Activated CD4-positive, alpha-beta T cell treated with anti-CD3 and anti-CD28 coated beads, Interleukin-2, amount 10 ng/mL, durations not matched to agents 24 days and 14 days (primary cell): ENCODE data around the gene AHDC1. TPM values are rescaled to one million over a fixed set of nuclear protein-coding genes. Genes with fewer than 3 reads are reported as not detected.

Source experiments
- DNase-seq: peaks from one replicate; pipeline ENCODE4 v3.0.0; 2022
- H3K27ac Mint-ChIP-seq: one replicate; pipeline ENCODE4 v1.8.0; 2022; ENCODE audit warnings: mild to moderate bottlenecking, mixed read lengths
- H3K27me3 Mint-ChIP-seq: one replicate; pipeline ENCODE4 v1.8.0; 2022; ENCODE audit warnings: mixed read lengths
- H3K36me3 Mint-ChIP-seq: one replicate; pipeline ENCODE4 v1.8.0; 2022; ENCODE audit warnings: low read depth, mild to moderate bottlenecking, mixed read lengths
- H3K4me1 Mint-ChIP-seq: one replicate; pipeline ENCODE4 v1.8.0; 2021; ENCODE audit warnings: mixed read lengths
- H3K4me3 Mint-ChIP-seq: one replicate; pipeline ENCODE4 v1.8.0; 2022; ENCODE audit warnings: mild to moderate bottlenecking, moderate library complexity, mixed read lengths
- H3K9me3 Mint-ChIP-seq: one replicate; pipeline ENCODE4 v1.8.0; 2021; ENCODE audit warnings: mixed read lengths
- intact Hi-C: fragments of 100-400 bp; cut with micrococcal nuclease; formaldehyde crosslinking; loops from one replicate; pipeline ENCODE4 v1.15.1; 2023
- total RNA-seq: library from RNA; stranded (reverse); gene quantifications from 2 replicates; pipeline ENCODE4 v1.2.3, GENCODE V29; 2022

Gene AHDC1
- total RNA-seq, 1 donor from 2014 or later, result 33.9 TPM

- Mint-ChIP-seq H3K4me1 (peaks cover 64% of the 10 kb centered on the region), H3K36me3 (peaks cover 5% of the 10 kb centered on the region), H3K27ac (peak overlapping the region; percentile 87), H3K27me3 (no peaks in the 10 kb centered on the region), H3K9me3 (no peaks in the 10 kb centered on the region), H3K4me3 (peak overlapping the region; percentile 82)
- intact Hi-C loops, result no loop called here
- peak; percentile 90 for DNase-seq
Measured at GRCh38 chr1:27525296-27526272, 78.4 kb downstream of the AHDC1 start.

- H3K36me3 Mint-ChIP-seq, result peaks cover 4% of the 10 kb centered on the region
Measured at GRCh38 chr1:27523337-27524020, 80.5 kb downstream of the AHDC1 start.

DNA sequence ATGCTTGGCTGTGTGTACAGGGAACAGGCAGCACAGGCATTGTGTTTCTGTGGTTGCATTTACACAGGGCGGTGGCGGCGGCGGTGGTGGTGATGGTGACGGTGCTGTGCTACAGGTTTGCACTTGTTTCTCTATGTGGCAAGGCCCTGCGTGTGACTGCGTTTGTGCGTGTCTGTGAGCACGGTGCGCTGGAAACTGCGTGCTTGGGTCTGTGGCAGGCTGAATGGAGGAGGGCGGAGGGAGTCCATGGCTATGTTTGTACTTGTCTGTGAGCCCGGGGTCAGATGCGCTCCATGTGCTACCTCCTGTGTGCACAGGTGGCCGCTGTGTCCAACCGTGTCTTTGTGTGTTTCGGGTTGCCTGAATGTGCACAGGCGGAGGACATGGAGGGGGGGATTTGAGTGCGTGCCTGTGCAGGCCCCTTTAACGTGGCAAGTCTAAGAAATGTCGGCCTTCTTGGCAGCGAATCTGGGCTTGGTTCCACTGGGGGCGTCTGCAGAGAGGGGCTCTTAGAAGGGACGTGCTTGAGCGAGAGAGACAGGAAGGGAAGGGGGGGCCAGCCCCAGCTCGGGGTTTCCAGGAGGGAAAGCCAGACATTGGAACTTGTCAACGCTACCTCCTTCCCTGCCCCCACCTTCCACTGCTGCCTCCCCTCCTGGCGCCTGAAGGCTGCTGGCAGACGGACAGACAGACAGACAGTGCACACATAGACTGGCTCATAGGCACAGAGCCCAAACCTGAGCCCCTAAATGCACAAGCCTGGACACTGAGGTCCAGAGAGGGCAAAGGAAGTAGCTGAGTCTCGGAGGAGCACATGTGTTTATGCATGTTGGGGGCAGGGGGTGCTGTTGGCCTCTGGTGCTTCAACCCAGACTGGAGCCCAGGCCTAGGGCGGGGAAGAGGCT is 81.3 kb downstream of the AHDC1 start:
- no peaks in the 10 kb centered on the region for H3K9me3 Mint-ChIP-seq
- H3K27ac Mint-ChIP-seq, result peak overlapping the region; percentile 96
- H3K36me3 Mint-ChIP-seq, result peaks cover 4% of the 10 kb centered on the region
- intact Hi-C loops, result loop anchor here (1.0 to 5.0 kb wide), 8 partner anchors 32 to 138 kb away; partner anchors contain the start of genes AHDC1 and WASF2
- H3K4me3 Mint-ChIP-seq, result peak overlapping the region; percentile 84
- H3K4me1 Mint-ChIP-seq, result peaks cover 66% of the 10 kb centered on the region
- peak; percentile 91 for DNase-seq
- H3K27me3 Mint-ChIP-seq, result no peaks in the 10 kb centered on the region

More at GRCh38 chr1:27523337-27524020, 80.5 kb downstream of the AHDC1 start:
- Mint-ChIP-seq H3K4me1 (peaks cover 63% of the 10 kb centered on the region), H3K27ac (peak overlapping the region; percentile 96), H3K4me3 (peak overlapping the region; percentile 84), H3K9me3 (no peaks in the 10 kb centered on the region), H3K27me3 (no peaks in the 10 kb centered on the region)
- peak; percentile 65 for DNase-seq
- intact Hi-C loops, result loop anchor here (2.0 to 5.0 kb wide), 7 partner anchors 34 to 137 kb away; partner anchors contain the start of gene AHDC1

DNA sequence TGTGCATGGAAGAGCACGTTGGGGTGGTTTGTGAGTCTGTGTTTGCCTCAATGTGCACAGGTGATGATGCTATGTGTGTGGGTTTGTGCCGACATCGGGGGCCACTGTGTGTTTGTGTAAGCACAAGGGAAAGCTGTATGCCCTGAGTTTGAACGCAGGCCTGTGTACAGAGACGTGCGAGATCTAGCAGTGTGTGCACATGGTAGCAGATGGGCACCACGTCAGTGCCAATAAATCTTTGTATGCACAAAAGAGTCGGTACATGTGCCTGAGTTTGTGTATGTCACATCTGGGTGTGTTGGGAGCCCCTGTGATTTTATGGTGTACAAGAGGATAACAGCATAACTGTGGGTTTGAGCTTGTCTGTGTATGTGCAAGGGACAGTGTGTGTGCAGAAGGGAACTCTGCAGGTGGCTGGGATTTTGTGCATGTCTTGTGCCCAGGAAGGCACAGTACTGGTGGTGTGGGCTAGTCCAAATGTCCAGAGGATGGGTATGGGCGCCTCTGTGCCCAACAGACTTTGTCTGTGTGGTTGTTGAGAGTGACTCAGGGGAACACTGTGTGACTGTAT is 82.0 kb downstream of the AHDC1 start:
- no peaks in the 10 kb centered on the region for H3K27me3 Mint-ChIP-seq
- H3K9me3 Mint-ChIP-seq, result no peaks in the 10 kb centered on the region
- intact Hi-C loops, result loop anchor here (1.0 to 5.0 kb wide), 8 partner anchors 32 to 139 kb away; partner anchors contain the start of genes AHDC1 and WASF2
- peak overlapping the region; percentile 96 for H3K27ac Mint-ChIP-seq
- peak overlapping the region; percentile 84 for H3K4me3 Mint-ChIP-seq
- no peak for DNase-seq
- peaks cover 4% of the 10 kb centered on the region for H3K36me3 Mint-ChIP-seq
- peaks cover 67% of the 10 kb centered on the region for H3K4me1 Mint-ChIP-seq

- no peaks in the 10 kb centered on the region for H3K9me3 Mint-ChIP-seq
- peaks cover under 1% of the 10 kb centered on the region for H3K36me3 Mint-ChIP-seq
- intact Hi-C loops, result loop anchor here (5.0 kb wide), 2 partner anchors 36 to 74 kb away; no protein-coding TSS in a partner anchor
- no peaks in the 10 kb centered on the region for H3K27me3 Mint-ChIP-seq
- H3K27ac Mint-ChIP-seq, result peak overlapping the region; percentile 96
- H3K4me1 Mint-ChIP-seq, result peaks cover 62% of the 10 kb centered on the region
- H3K4me3 Mint-ChIP-seq, result peak overlapping the region; percentile 84
- peak; percentile 77 for DNase-seq
Measured at GRCh38 chr1:27521336-27521831, 82.6 kb downstream of the AHDC1 start.

GRCh38 chr1:27520651-27521050 is 83.3 kb downstream of the AHDC1 start:
- no peak for DNase-seq
- intact Hi-C loops, result loop anchor here (5.0 kb wide), 2 partner anchors 37 to 73 kb away; no protein-coding TSS in a partner anchor
- Mint-ChIP-seq H3K36me3 (no peaks in the 10 kb centered on the region), H3K4me3 (peak overlapping the region; percentile 28), H3K9me3 (no peaks in the 10 kb centered on the region), H3K27ac (peak overlapping the region; percentile 96), H3K4me1 (peaks cover 55% of the 10 kb centered on the region), H3K27me3 (no peaks in the 10 kb centered on the region)

DNA sequence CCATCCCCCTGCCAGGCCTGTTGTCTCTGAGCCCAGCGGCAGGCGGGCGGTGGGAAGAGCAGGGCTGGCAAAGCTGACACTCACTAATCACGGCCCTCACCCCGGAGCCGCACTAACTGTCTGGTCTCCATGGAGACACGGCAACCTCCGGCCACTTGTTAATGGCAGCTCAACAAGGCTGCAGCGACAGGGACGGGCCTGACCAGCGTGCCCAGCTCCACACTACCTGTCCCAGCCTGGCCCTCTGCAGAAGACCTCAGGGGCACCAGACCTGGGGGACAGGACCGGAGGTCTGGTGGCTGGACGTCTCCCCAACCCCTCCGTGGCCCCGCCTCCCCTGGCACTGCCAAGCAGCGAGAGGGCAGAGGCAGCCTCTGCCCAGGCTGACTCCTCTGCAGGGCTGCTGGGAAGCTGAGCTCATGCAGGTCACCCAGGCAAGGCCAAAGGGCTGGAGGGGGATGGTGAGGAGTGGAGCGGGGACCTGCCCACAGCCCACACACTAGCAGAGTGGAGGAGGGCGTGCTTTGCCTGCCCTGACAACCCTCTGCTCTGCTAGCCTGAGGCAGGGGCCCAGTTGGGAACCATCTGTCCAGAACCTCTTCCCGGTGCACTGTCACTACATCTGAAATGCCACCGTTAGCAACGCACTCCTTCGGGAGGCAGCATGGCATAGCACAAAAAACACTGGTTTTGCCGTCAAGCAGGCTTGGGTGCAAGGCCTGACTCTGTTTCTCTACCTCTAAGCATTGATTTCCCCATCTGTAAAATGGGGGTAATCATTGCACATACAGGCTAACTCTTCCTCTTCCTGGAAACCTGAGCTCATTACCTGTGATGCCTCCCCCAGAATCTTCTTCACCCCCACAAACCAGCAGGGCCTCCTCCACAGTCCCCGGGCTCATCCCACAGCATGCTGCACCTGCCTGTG is 84.3 kb downstream of the AHDC1 start:
- Mint-ChIP-seq H3K36me3 (no peaks in the 10 kb centered on the region), H3K9me3 (no peaks in the 10 kb centered on the region), H3K4me1 (peaks cover 51% of the 10 kb centered on the region), H3K27ac (peak overlapping the region; percentile 0), H3K4me3 (no peak overlapping the region), H3K27me3 (no peaks in the 10 kb centered on the region)
- no peak for DNase-seq
- intact Hi-C loops, result loop anchor here (5.0 kb wide), 2 partner anchors 38 to 72 kb away; no protein-coding TSS in a partner anchor

- DNase-seq, result no peak
- intact Hi-C loops, result no loop called here
- Mint-ChIP-seq H3K27ac (no peak overlapping the region), H3K9me3 (no peaks in the 10 kb centered on the region), H3K4me3 (no peak overlapping the region), H3K4me1 (peaks cover 43% of the 10 kb centered on the region), H3K27me3 (no peaks in the 10 kb centered on the region), H3K36me3 (no peaks in the 10 kb centered on the region)
Measured at GRCh38 chr1:27518808-27519207, 85.1 kb downstream of the AHDC1 start.

DNA sequence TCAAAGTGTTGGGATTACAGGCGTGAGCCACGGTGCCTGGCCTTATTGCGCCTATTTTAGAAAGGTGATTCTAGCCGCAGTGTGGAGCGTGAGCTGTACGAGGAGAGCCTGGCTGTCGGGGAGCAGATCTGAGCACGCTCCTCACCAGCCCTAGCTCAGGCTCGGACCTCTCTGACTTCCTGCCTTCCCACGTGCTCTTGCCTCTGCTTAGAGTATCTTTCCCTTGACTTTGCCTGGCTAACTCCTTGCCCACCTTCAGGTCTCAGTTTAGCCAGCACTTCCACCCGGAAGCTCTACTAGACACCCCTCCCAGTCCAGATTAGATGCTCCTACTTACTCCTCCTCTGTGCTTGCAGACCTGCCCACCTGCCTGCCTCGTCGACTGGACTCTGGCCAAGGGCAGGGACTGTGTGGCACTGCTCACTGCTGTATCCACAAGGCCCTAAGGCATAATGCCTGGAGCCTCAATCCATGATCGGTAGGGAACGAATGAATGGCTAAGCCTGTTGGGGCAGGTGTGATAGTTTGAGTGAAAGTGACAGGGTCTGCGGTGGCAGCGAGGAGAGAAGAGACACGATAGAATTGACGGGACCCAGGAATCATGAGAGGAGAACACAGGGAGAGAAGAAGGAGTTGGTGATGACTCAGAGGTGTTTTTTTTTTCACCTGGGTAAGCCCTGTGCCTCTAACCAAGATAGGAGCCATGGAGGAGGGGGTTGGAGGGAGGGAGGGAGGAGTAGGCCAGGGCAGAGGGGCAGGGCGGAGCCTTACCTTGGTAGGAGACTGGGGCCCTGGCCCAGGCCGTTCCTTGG is 85.8 kb downstream of the AHDC1 start:
- Mint-ChIP-seq H3K36me3 (no peaks in the 10 kb centered on the region), H3K4me3 (no peak overlapping the region), H3K9me3 (no peaks in the 10 kb centered on the region), H3K27me3 (no peaks in the 10 kb centered on the region), H3K27ac (peak overlapping the region; percentile 2), H3K4me1 (peaks cover 41% of the 10 kb centered on the region)
- DNase-seq, result no peak
- intact Hi-C loops, result no loop called here

DNA sequence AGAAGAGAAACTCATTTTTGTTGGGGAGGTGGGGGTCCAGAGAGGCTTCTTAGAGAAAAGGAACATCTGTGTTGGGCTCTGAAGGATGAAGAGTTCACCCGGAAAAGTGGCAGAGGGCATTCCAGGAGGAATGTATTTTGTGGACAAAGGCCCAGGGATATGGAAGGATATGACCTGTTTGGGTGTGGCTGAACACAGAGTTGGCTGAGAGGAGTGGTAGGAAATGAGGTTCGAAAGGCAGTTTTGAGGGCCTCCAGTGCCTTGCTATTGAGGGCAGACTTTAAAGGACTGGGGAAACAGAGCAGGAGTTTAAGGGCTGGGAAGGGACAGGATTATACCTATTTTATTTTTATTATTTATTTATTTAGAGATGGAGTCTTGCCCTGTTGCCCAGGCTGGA is 86.6 kb downstream of the AHDC1 start:
- no peak for DNase-seq
- Mint-ChIP-seq H3K36me3 (no peaks in the 10 kb centered on the region), H3K4me3 (no peak overlapping the region), H3K27ac (no peak overlapping the region), H3K9me3 (no peaks in the 10 kb centered on the region), H3K27me3 (no peaks in the 10 kb centered on the region), H3K4me1 (peaks cover 33% of the 10 kb centered on the region)
- intact Hi-C loops, result no loop called here

DNA sequence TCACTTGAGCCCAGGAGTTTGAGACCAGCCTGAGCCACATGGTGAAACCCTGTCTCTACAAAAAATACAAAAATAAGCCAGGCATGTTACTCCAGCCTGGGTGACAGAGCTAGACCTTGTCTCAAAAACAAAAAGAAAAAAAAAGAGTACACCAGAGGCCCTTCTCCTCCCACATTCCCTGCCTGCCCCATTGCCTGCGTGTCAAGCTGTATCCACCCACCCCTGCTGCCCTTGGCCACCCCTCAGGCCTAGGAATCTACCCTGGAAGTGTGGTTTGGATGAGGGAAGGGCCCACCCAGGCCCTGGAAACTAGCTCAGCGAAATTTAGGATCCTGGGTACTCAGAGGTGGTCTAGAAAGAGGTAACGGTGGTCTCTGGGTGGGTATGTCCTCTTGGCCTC is 88.3 kb downstream of the AHDC1 start:
- DNase-seq, result no peak
- no peaks in the 10 kb centered on the region for H3K9me3 Mint-ChIP-seq
- no peaks in the 10 kb centered on the region for H3K36me3 Mint-ChIP-seq
- intact Hi-C loops, result no loop called here
- H3K27me3 Mint-ChIP-seq, result no peaks in the 10 kb centered on the region
- H3K27ac Mint-ChIP-seq, result no peak overlapping the region
- no peak overlapping the region for H3K4me3 Mint-ChIP-seq
- H3K4me1 Mint-ChIP-seq, result peaks cover 19% of the 10 kb centered on the region
